Activated naive CD8-positive, alpha-beta T cell treated with anti-CD3 and anti-CD28 coated beads, Interleukin-2, amount 50 U/mL, for 24 hours (primary cell): Measurements from ENCODE around the gene IFITM2.
A peak's percentile ranks its signal among the peaks of the same experiment; 100 is the strongest.
"Not testable (repeated sequence)": the region's sequence is repeated elsewhere in the genome, so short reads cannot be mapped to it uniquely, and the experiment has no call there.

Experiments
- ATAC-seq: fragments of 150-1000 bp; cut with Tn5 transposase; one replicate; pipeline ENCODE4 v1.10.0; 2021
- DNase-seq: peaks from one replicate; pipeline ENCODE4 v3.0.0; 2021
- H3K27ac Mint-ChIP-seq: one replicate; pipeline ENCODE4 v1.8.0; 2021; ENCODE audit warnings: mild to moderate bottlenecking, mixed read lengths
- H3K27me3 Mint-ChIP-seq: one replicate; pipeline ENCODE4 v1.8.0; 2021; ENCODE audit warnings: mixed read lengths
- H3K36me3 Mint-ChIP-seq: one replicate; pipeline ENCODE4 v1.8.0; 2021; ENCODE audit warnings: low read depth, mixed read lengths
- H3K4me1 Mint-ChIP-seq: one replicate; pipeline ENCODE4 v1.8.0; 2021; ENCODE audit warnings: mixed read lengths
- H3K4me3 Mint-ChIP-seq: one replicate; pipeline ENCODE4 v1.8.0; 2021; ENCODE audit warnings: mild to moderate bottlenecking, moderate library complexity, mixed read lengths
- H3K9me3 Mint-ChIP-seq: one replicate; pipeline ENCODE4 v1.8.0; 2021; ENCODE audit warnings: mixed read lengths

IFITM2 gene

DNA sequence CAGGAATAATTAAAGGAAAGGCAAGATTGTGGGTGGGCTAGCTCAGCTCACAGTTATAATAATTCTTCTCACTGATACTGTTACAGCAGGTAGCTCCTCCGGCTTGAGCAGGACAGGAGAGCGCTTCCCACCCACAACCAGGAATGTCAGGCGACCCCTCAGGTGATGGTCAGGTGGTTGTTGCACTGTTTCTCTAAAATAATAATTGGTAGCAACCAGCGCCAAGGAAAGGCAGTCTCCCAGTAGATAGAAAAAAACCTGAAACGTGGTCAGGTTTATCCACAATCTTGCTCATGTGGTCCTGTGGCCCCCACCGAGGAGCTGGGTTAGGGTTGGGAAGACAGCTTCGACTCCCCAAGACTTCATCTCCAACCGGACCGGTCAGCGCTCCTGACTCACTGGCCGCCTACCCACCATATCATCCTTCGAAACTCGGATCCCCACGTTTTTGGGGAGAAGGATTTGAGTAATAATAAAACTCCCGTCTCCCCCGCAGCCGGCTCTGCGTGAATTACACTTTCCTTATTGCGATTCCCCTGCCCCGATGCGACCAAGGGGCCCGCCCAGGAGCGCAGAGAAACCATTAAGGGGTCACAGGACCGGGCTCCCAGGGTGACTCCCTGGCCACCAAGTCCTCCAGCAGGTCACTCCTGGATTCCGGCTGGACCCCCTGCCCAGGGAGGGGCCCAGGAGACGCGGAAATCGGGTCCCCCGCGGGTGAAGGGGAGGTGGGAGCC, 10.2 kb downstream of the IFITM2 start:
- Mint-ChIP-seq H3K4me1 (peaks cover 34% of the 10 kb centered on the region), H3K36me3 (peaks cover 34% of the 10 kb centered on the region), H3K27ac (peak overlapping the region; percentile 92), H3K4me3 (peak overlapping the region; percentile 87)
- H3K9me3 Mint-ChIP-seq, H3K27me3 Mint-ChIP-seq, ATAC-seq: not testable (repeated sequence)
- peak; percentile 39 for DNase-seq

- not testable (repeated sequence) for H3K27me3 Mint-ChIP-seq, H3K27ac Mint-ChIP-seq, H3K9me3 Mint-ChIP-seq
- ATAC-seq, result peak; percentile 1
- Mint-ChIP-seq H3K36me3 (peaks cover 34% of the 10 kb centered on the region), H3K4me3 (peak overlapping the region; percentile 89), H3K4me1 (peaks cover 32% of the 10 kb centered on the region)
- peak; percentile 15 for DNase-seq
Measured at GRCh38 chr11:318405-319120, 10.9 kb downstream of the IFITM2 start.

GRCh38 chr11:319121-319887, 11.7 kb downstream of the IFITM2 start:
- not testable (repeated sequence) for H3K9me3 Mint-ChIP-seq, H3K27me3 Mint-ChIP-seq
- peak; percentile 23 for ATAC-seq
- peak; percentile 20 for DNase-seq
- Mint-ChIP-seq H3K27ac (peak overlapping the region; percentile 94), H3K4me1 (peaks cover 37% of the 10 kb centered on the region), H3K4me3 (peak overlapping the region; percentile 89), H3K36me3 (peaks cover 29% of the 10 kb centered on the region)

DNA sequence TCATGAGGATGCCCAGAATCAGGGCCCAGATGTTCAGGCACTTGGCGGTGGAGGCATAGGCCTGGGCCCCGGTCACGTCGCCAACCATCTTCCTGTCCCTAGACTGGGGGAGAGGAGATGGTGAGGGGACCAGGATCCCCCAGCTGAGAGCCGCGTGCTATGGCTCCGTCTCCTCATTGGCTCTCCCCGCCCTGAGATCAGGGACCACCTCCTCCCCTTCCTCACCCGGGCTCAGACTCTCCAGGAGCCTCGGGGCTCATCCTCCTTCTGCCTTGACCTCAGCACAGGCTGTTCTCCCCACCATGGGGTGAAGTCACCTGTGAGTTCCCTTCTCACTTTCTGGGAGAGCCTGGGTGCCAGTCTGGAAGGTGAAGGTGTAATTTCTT, 12.3 kb downstream of the IFITM2 start:
- H3K4me1 Mint-ChIP-seq, result peaks cover 43% of the 10 kb centered on the region
- peak overlapping the region; percentile 89 for H3K4me3 Mint-ChIP-seq
- DNase-seq (peak; percentile 37), ATAC-seq (peak; percentile 38)
- H3K9me3 Mint-ChIP-seq, H3K27me3 Mint-ChIP-seq: not testable (repeated sequence)
- peak overlapping the region; percentile 94 for H3K27ac Mint-ChIP-seq
- peaks cover 23% of the 10 kb centered on the region for H3K36me3 Mint-ChIP-seq

GRCh38 chr11:324156-324555, 16.5 kb downstream of the IFITM2 start:
- H3K27ac Mint-ChIP-seq, result peak overlapping the region; percentile 55
- no peak for DNase-seq
- peak overlapping the region; percentile 28 for H3K4me3 Mint-ChIP-seq
- H3K36me3 Mint-ChIP-seq, result peaks cover 7% of the 10 kb centered on the region
- peaks cover 65% of the 10 kb centered on the region for H3K4me1 Mint-ChIP-seq
- ATAC-seq, result no peak
- H3K9me3 Mint-ChIP-seq, result no peaks in the 10 kb centered on the region
- H3K27me3 Mint-ChIP-seq, result no peaks in the 10 kb centered on the region

GRCh38 chr11:324593-325517, 17.2 kb downstream of the IFITM2 start:
- Mint-ChIP-seq H3K27ac (peak overlapping the region; percentile 55), H3K4me3 (peak overlapping the region; percentile 28), H3K4me1 (peaks cover 69% of the 10 kb centered on the region)
- not testable (repeated sequence) for ATAC-seq, H3K9me3 Mint-ChIP-seq, DNase-seq, H3K36me3 Mint-ChIP-seq, H3K27me3 Mint-ChIP-seq

- peak; percentile 15 for ATAC-seq
Measured at GRCh38 chr11:325796-326591, 18.4 kb downstream of the IFITM2 start.

DNA sequence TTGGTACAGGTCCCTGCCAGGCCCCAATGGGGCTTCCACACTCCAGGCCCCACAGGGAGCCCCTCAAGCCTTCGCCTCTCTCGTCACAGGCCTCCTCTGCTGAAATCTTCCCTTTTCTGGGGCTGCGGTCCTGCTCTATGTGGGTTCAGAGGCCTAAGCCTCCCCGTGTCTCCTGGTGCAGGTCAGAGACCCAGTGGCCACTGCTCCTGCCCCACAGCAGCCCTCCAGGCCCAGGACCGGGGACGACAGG, 18.9 kb downstream of the IFITM2 start:
- Mint-ChIP-seq H3K27me3 (peaks cover 2% of the 10 kb centered on the region), H3K36me3 (no peaks in the 10 kb centered on the region), H3K9me3 (no peaks in the 10 kb centered on the region), H3K4me1 (peaks cover 78% of the 10 kb centered on the region), H3K4me3 (peak overlapping the region; percentile 64), H3K27ac (peak overlapping the region; percentile 87)
- no peak for ATAC-seq
- no peak for DNase-seq

More at GRCh38 chr11:325796-326591, 18.4 kb downstream of the IFITM2 start:
- Mint-ChIP-seq H3K9me3 (no peaks in the 10 kb centered on the region), H3K4me1 (peaks cover 73% of the 10 kb centered on the region), H3K4me3 (peak overlapping the region; percentile 64), H3K27ac (peak overlapping the region; percentile 87), H3K27me3 (peaks cover 2% of the 10 kb centered on the region), H3K36me3 (no peaks in the 10 kb centered on the region)
- DNase-seq, result no peak

DNA sequence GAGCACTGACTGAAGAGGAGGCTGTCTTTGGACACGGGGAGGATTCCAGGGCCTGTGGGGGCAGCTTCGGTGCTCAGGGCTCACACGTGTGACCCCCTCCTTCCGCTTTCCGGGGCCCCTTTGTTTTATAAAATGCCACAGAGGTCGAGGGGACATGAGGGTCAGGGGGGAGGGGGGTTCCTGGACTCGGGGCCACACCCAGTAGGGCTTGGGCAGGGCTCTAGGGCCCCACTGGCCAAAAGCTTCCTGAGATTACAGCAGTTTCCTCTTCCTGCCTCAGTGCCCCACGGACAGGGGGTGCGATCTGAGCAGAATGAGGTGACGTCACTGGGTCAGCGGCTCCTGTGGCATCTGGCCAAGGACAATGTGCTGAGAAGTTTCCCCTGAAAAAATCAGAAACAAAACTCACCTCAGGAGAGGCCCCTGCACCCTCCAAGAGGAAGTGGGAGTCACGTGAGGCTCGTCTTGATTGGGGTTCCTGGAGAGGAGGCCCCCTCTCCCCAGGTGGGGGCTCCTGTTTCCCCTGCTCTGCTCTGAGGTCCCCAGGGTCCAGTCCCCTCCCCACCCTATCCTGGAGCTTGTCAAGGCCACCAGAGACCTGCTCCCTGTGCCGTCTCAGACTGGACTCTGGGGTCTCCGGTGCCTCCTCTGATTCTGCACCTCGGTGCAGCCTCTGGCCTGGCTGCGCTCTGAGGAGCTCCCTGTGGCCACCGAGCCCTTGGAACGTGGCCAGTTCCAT, 19.4 kb downstream of the IFITM2 start:
- ATAC-seq, result peak; percentile 57
- H3K4me3 Mint-ChIP-seq, result peak overlapping the region; percentile 64
- H3K4me1 Mint-ChIP-seq, result peaks cover 83% of the 10 kb centered on the region
- peaks cover 2% of the 10 kb centered on the region for H3K27me3 Mint-ChIP-seq
- no peaks in the 10 kb centered on the region for H3K36me3 Mint-ChIP-seq
- peak overlapping the region; percentile 87 for H3K27ac Mint-ChIP-seq
- H3K9me3 Mint-ChIP-seq, result no peaks in the 10 kb centered on the region
- peak; percentile 81 for DNase-seq

DNA sequence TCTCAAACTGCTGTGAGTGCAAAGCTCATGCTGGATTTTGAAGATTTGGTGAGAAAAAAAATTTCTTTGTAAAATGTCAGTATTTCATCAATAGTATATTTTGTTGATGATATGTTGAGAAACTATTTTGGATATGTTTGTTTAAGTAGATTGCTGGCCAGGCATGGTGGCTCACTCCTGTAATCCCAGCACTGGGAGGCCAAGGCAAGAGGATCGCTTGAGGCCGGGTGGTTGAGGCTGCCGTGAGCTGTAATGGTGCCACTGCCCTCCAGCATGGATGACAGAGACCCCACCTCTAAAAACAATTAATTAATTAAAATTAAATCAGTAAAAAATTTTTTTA, 19.9 kb downstream of the IFITM2 start:
- H3K4me1 Mint-ChIP-seq, result peaks cover 85% of the 10 kb centered on the region
- no peak for DNase-seq
- no peaks in the 10 kb centered on the region for H3K9me3 Mint-ChIP-seq
- H3K36me3 Mint-ChIP-seq, result no peaks in the 10 kb centered on the region
- peak overlapping the region; percentile 64 for H3K4me3 Mint-ChIP-seq
- ATAC-seq, result no peak
- H3K27me3 Mint-ChIP-seq, result peaks cover 2% of the 10 kb centered on the region
- peak overlapping the region; percentile 87 for H3K27ac Mint-ChIP-seq

- Mint-ChIP-seq H3K27me3 (peaks cover 2% of the 10 kb centered on the region), H3K9me3 (no peaks in the 10 kb centered on the region), H3K4me1 (peaks cover 88% of the 10 kb centered on the region), H3K4me3 (no peak overlapping the region), H3K27ac (no peak overlapping the region), H3K36me3 (no peaks in the 10 kb centered on the region)
- no peak for DNase-seq
- no peak for ATAC-seq
Measured at GRCh38 chr11:328012-328411, 20.4 kb downstream of the IFITM2 start.

DNA sequence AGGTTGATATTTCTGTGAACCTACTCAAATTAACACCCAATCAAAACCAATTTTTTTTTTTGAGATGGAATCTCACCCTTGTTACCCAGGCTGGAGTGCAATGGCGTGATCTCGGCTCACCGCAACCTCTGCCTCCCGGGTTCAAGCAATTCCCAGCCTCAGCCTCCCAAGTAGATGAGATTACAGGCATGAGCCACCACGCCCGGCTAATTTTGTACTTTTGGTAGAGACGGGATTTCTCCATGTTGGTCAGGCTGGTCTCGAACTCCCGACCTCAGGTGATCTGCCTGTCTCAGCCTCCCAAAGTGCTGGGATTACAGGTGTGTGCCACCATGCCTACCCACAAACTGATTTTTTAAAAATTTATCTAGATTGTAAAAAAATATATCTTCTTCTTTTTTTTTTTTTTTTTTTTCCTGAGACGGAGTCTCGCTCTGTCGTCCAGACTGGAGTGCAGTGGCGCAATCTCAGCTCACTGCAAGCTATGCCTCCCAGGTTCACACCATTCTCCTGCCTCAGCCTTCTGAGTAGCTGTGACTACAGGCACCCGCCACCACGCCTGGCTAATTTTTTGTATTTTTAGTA, 21.0 kb downstream of the IFITM2 start:
- H3K27me3 Mint-ChIP-seq, H3K27ac Mint-ChIP-seq, DNase-seq, H3K4me3 Mint-ChIP-seq, H3K36me3 Mint-ChIP-seq, ATAC-seq, H3K9me3 Mint-ChIP-seq: not testable (repeated sequence)
- H3K4me1 Mint-ChIP-seq, result peaks cover 85% of the 10 kb centered on the region

- ATAC-seq (no peak), DNase-seq (no peak)
- peaks cover 78% of the 10 kb centered on the region for H3K4me1 Mint-ChIP-seq
- no peaks in the 10 kb centered on the region for H3K36me3 Mint-ChIP-seq
- peaks cover 2% of the 10 kb centered on the region for H3K27me3 Mint-ChIP-seq
- peak overlapping the region; percentile 62 for H3K4me3 Mint-ChIP-seq
- H3K9me3 Mint-ChIP-seq, result no peaks in the 10 kb centered on the region
- peak overlapping the region; percentile 75 for H3K27ac Mint-ChIP-seq
Measured at GRCh38 chr11:329886-330253, 22.3 kb downstream of the IFITM2 start.
